ENCODE data around the gene ACER2.
"Not testable (repeated sequence)": the region's sequence is repeated elsewhere in the genome, so short reads cannot be mapped to it uniquely, and the experiment has no call there.

Gene ACER2

GRCh38 chr9:19408693-19409400 is at the start of gene ACER2:
TSS of gene ACER2 (plus strand) at chr9:19409009. CDS start at chr9:19409085, 76 bp downstream.
- DNase-seq (ENCODE audit: low read depth in 1 of 2, low spot score in 1 of 2), result peak; percentile 93 to 95

GRCh38 chr9:19369107-19369506 is 39.7 kb upstream of the ACER2 start:
- no peak for DNase-seq (ENCODE audit: low read depth in 1 of 2, low spot score in 1 of 2)

- no peak for DNase-seq (ENCODE audit: low read depth in 1 of 2, low spot score in 1 of 2)
Measured at GRCh38 chr9:19371942-19372341, 36.9 kb upstream of the ACER2 start.

GRCh38 chr9:19372567-19372966 is 36.2 kb upstream of the ACER2 start:
- DNase-seq (ENCODE audit: low read depth in 1 of 2, low spot score in 1 of 2), result no peak

- DNase-seq (ENCODE audit: low read depth in 1 of 2, low spot score in 1 of 2), result no peak
Measured at GRCh38 chr9:19373527-19373926, 35.3 kb upstream of the ACER2 start.

- no peak for DNase-seq (ENCODE audit: low read depth in 1 of 2, low spot score in 1 of 2)
Measured at GRCh38 chr9:19375538-19375937, 33.3 kb upstream of the ACER2 start.

- no peak for DNase-seq (ENCODE audit: low read depth in 1 of 2, low spot score in 1 of 2)
Measured at GRCh38 chr9:19376931-19377330, 31.9 kb upstream of the ACER2 start.

GRCh38 chr9:19378164-19378563 is 30.6 kb upstream of the ACER2 start:
- DNase-seq (ENCODE audit: low read depth in 1 of 2, low spot score in 1 of 2), result no peak

GRCh38 chr9:19378647-19379046 is 30.2 kb upstream of the ACER2 start:
- DNase-seq (ENCODE audit: low read depth in 1 of 2, low spot score in 1 of 2), result no peak

GRCh38 chr9:19379283-19379682 is 29.5 kb upstream of the ACER2 start:
- no peak for DNase-seq (ENCODE audit: low read depth in 1 of 2, low spot score in 1 of 2)

- no peak for DNase-seq (ENCODE audit: low read depth in 1 of 2, low spot score in 1 of 2)
Measured at GRCh38 chr9:19379697-19380046, 29.1 kb upstream of the ACER2 start.

GRCh38 chr9:19380826-19381075 is 28.1 kb upstream of the ACER2 start:
- no peak for DNase-seq (ENCODE audit: low read depth in 1 of 2, low spot score in 1 of 2)

- no peak for DNase-seq (ENCODE audit: low read depth in 1 of 2, low spot score in 1 of 2)
Measured at GRCh38 chr9:19381656-19382055, 27.2 kb upstream of the ACER2 start.

- not testable (repeated sequence) for DNase-seq (ENCODE audit: low read depth in 1 of 2, low spot score in 1 of 2)
Measured at GRCh38 chr9:19385212-19385611, 23.6 kb upstream of the ACER2 start.

- no peak for DNase-seq (ENCODE audit: low read depth in 1 of 2, low spot score in 1 of 2)
Measured at GRCh38 chr9:19385786-19386501, 22.9 kb upstream of the ACER2 start.

GRCh38 chr9:19386502-19387044 is 22.2 kb upstream of the ACER2 start:
- no peak for DNase-seq (ENCODE audit: low read depth in 1 of 2, low spot score in 1 of 2)

GRCh38 chr9:19387317-19387716 is 21.5 kb upstream of the ACER2 start:
- no peak for DNase-seq (ENCODE audit: low read depth in 1 of 2, low spot score in 1 of 2)

GRCh38 chr9:19389539-19389938 is 19.3 kb upstream of the ACER2 start:
- not testable (repeated sequence) for DNase-seq (ENCODE audit: low read depth in 1 of 2, low spot score in 1 of 2)

GRCh38 chr9:19397845-19398244 is 11.0 kb upstream of the ACER2 start:
- no peak for DNase-seq (ENCODE audit: low read depth in 1 of 2, low spot score in 1 of 2)

GRCh38 chr9:19403231-19403630 is 5.6 kb upstream of the ACER2 start:
- not testable (repeated sequence) for DNase-seq (ENCODE audit: low read depth in 1 of 2, low spot score in 1 of 2)

GRCh38 chr9:19404283-19405075 is 4.3 kb upstream of the ACER2 start:
- no peak for DNase-seq (ENCODE audit: low read depth in 1 of 2, low spot score in 1 of 2)

- DNase-seq (ENCODE audit: low read depth in 1 of 2, low spot score in 1 of 2), result no peak
Measured at GRCh38 chr9:19405771-19406170, 3.0 kb upstream of the ACER2 start.
